ENCODE data around the gene ZNF618.

GRCh38 chr9:113945784-113946183 is 69.7 kb downstream of the ZNF618 start:
- no peak for TF ChIP-seq CTCF (IDR thresholded peaks at IDR 0.05)
- TF ChIP-seq POLR2A (IDR thresholded peaks at IDR 0.05), result no peak
- no peak for TF ChIP-seq EP300 (IDR thresholded peaks at IDR 0.05)

Measured in ovary (tissue), 3 donors.